ENCODE data around the gene TULP1. TPM values are rescaled to one million over a fixed set of nuclear protein-coding genes. Genes with fewer than 3 reads are reported as not detected.
A peak's percentile ranks its signal among the peaks of the same experiment; 100 is the strongest.

The TULP1 gene
- total and polyA plus RNA-seq, 4 donors = not detected

DNA sequence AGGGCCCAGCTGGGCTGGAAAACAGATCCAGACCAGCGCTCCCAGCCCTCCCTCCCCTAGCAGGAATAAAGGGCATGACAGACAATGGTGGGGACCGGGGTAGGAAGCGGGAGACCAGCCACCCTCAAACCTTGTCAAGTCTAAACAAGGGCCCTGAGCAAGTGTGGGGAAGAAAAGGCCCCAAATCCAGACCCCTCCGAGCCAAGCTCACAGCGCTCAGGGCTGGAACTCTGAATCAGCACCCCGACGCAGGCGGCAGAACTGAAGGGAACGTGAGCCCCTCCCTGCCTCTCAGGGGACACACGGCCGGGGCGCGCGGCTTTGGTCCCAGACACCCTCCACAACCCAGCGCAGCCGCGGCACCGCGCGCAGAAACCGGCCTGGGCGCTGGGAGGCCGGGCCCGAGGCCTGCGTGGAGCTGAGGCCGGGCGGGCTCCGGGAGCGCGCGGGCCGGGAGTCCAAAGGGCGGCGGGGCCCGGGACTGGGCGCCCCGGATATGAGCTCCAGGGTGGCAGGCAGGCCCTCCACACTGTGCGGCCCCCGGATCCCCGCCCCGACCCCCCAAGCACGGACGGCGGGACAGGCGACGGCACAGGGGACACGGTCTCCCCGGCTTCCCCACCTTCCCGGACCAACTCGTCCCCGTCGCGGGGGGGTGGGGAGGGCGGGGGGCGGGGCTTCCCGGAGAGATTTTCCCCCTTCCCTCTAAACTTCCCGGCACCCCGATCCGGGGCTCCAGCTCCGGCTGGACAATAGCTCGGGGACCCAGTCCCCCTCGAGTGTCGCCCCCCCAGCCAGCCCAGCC lies 16.5 kb downstream of the TULP1 start:
- Histone ChIP-seq H3K9ac (ENCODE audit: low read depth in 1 of 2, low read length in 2 of 2) (peak overlapping the region; percentile 23 to 40), H3K36me3 (ENCODE audit: control insufficient read depth in 4 of 4, insufficient read depth in 3 of 4, low read depth in 1 of 4, low read length in 3 of 4) (no peaks in the 10 kb centered on the region), H3K4me1 (ENCODE audit: control insufficient read depth in 4 of 4, insufficient read depth in 4 of 4, low read length in 3 of 4) (peaks cover 9 to 32% (median 17%) of the 10 kb centered on the region in 4 donors), H3K4me3 (ENCODE audit: low read depth in 1 of 3, low read length in 3 of 3) (peak overlapping the region; percentile 44 to 88 (median 65)), H3K9me3 (ENCODE audit: control insufficient read depth in 4 of 4, low read length in 3 of 4) (no peaks in the 10 kb centered on the region), H3K27ac (ENCODE audit: low read depth in 1 of 2, low read length in 2 of 2) (peak overlapping the region; percentile 28 to 81), H3K27me3 (ENCODE audit: control insufficient read depth in 4 of 4, insufficient read depth in 4 of 4, low read length in 3 of 4) (no peaks in the 10 kb centered on the region)
- peak; percentile 50 for DNase-seq (ENCODE audit: low spot score)
- 7% methylated on average over 63 of the region's 63 CpGs for WGBS
- TF ChIP-seq, protein P1, sequence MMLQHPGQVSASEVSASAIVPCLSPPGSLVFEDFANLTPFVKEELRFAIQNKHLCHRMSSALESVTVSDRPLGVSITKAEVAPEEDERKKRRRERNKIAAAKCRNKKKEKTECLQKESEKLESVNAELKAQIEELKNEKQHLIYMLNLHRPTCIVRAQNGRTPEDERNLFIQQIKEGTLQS (IDR thresholded peaks at IDR 0.05) = no peak
- no peak for TF ChIP-seq JUND (IDR thresholded peaks at IDR 0.05)
- TF ChIP-seq YY1 (IDR thresholded peaks at IDR 0.05) = no peak
- no peak for TF ChIP-seq EGR1 (IDR thresholded peaks at IDR 0.05; ENCODE audit: low read depth in 2 of 2)
- TF ChIP-seq FOXA1 (IDR thresholded peaks at IDR 0.05) = no peak
- no peak for TF ChIP-seq NR2F2 (IDR thresholded peaks at IDR 0.05)
- no peak for TF ChIP-seq HNF4A (conservative IDR thresholded peaks at IDR 0.05)
- TF ChIP-seq RAD21 (IDR thresholded peaks at IDR 0.05) = no peak
- TF ChIP-seq RXRA (IDR thresholded peaks at IDR 0.05) = no peak
- TF ChIP-seq, protein P2, sequence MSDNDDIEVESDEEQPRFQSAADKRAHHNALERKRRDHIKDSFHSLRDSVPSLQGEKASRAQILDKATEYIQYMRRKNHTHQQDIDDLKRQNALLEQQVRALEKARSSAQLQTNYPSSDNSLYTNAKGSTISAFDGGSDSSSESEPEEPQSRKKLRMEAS (IDR thresholded peaks at IDR 0.05) = no peak
- no peak for TF ChIP-seq SP1 (IDR thresholded peaks at IDR 0.05)
- TF ChIP-seq, protein P3, sequence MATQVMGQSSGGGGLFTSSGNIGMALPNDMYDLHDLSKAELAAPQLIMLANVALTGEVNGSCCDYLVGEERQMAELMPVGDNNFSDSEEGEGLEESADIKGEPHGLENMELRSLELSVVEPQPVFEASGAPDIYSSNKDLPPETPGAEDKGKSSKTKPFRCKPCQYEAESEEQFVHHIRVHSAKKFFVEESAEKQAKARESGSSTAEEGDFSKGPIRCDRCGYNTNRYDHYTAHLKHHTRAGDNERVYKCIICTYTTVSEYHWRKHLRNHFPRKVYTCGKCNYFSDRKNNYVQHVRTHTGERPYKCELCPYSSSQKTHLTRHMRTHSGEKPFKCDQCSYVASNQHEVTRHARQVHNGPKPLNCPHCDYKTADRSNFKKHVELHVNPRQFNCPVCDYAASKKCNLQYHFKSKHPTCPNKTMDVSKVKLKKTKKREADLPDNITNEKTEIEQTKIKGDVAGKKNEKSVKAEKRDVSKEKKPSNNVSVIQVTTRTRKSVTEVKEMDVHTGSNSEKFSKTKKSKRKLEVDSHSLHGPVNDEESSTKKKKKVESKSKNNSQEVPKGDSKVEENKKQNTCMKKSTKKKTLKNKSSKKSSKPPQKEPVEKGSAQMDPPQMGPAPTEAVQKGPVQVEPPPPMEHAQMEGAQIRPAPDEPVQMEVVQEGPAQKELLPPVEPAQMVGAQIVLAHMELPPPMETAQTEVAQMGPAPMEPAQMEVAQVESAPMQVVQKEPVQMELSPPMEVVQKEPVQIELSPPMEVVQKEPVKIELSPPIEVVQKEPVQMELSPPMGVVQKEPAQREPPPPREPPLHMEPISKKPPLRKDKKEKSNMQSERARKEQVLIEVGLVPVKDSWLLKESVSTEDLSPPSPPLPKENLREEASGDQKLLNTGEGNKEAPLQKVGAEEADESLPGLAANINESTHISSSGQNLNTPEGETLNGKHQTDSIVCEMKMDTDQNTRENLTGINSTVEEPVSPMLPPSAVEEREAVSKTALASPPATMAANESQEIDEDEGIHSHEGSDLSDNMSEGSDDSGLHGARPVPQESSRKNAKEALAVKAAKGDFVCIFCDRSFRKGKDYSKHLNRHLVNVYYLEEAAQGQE (IDR thresholded peaks at IDR 0.05) = no peak
- no peak for TF ChIP-seq TAF1 (conservative IDR thresholded peaks at IDR 0.05)
- TF ChIP-seq HNF4G (IDR thresholded peaks at IDR 0.05) = no peak
- no peak for TF ChIP-seq FOXA2 (IDR thresholded peaks at IDR 0.05)

DNA sequence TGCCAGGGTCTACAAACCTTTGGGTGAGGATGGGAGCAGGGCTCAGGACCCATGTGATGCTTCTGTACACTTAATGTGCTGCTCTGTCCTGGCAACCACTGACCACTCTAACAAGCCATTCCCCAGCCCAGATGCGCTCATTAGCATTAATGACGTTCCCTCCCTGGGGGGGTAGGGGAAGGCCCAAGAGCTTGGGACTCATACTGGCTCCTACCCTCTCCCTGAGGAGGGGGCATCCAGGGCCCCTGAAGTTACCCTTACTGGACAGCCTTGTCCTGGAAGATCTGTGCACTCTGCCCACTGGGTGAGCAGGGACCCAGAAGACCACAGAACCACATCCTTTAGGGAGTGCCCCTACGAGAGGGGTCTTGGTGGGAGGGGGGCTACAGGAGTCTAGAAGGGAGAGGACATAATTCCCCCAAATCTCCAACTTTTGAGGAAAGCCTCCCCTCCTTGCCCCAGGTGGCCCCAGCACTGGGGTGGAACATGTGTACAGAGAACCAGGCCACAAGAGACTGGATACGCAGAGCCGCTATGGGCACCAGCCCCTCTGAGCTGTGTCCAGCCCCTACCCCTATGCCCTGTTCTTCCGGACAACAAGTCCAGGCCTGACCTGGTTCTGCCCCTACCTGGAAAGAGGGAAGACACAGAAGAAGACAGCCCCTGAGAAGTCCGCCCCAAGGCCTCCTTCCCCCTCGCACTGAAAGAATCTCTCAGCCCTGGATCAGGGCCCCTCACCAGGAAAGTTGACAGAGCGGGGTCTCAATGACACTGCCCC lies 17.2 kb downstream of the TULP1 start:
- H3K9ac ChIP-seq (ENCODE audit: low read depth in 1 of 2, low read length in 2 of 2) = peak overlapping the region in 1 of 2 donors; percentile 40
- peaks cover 9 to 32% (median 17%) of the 10 kb centered on the region in 4 donors for H3K4me1 ChIP-seq (ENCODE audit: control insufficient read depth in 4 of 4, insufficient read depth in 4 of 4, low read length in 3 of 4)
- H3K4me3 ChIP-seq (ENCODE audit: low read depth in 1 of 3, low read length in 3 of 3) = peak overlapping the region; percentile 38 to 88 (median 65)
- 62% methylated on average over 9 of the region's 9 CpGs for WGBS
- no peaks in the 10 kb centered on the region for H3K36me3 ChIP-seq (ENCODE audit: control insufficient read depth in 4 of 4, insufficient read depth in 3 of 4, low read depth in 1 of 4, low read length in 3 of 4)
- DNase-seq (ENCODE audit: low spot score) = no peak
- no peaks in the 10 kb centered on the region for H3K9me3 ChIP-seq (ENCODE audit: control insufficient read depth in 4 of 4, low read length in 3 of 4)
- peak overlapping the region in 1 of 2 donors; percentile 81 for H3K27ac ChIP-seq (ENCODE audit: low read depth in 1 of 2, low read length in 2 of 2)
- no peaks in the 10 kb centered on the region for H3K27me3 ChIP-seq (ENCODE audit: control insufficient read depth in 4 of 4, insufficient read depth in 4 of 4, low read length in 3 of 4)
- TF ChIP-seq, protein P4, sequence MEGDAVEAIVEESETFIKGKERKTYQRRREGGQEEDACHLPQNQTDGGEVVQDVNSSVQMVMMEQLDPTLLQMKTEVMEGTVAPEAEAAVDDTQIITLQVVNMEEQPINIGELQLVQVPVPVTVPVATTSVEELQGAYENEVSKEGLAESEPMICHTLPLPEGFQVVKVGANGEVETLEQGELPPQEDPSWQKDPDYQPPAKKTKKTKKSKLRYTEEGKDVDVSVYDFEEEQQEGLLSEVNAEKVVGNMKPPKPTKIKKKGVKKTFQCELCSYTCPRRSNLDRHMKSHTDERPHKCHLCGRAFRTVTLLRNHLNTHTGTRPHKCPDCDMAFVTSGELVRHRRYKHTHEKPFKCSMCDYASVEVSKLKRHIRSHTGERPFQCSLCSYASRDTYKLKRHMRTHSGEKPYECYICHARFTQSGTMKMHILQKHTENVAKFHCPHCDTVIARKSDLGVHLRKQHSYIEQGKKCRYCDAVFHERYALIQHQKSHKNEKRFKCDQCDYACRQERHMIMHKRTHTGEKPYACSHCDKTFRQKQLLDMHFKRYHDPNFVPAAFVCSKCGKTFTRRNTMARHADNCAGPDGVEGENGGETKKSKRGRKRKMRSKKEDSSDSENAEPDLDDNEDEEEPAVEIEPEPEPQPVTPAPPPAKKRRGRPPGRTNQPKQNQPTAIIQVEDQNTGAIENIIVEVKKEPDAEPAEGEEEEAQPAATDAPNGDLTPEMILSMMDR (IDR thresholded peaks at IDR 0.05; ENCODE audit: low read depth, low read length, missing input control) = no peak
- TF ChIP-seq GABPA (IDR thresholded peaks at IDR 0.05 in 1 of 2, conservative IDR thresholded peaks at IDR 0.05 in 1 of 2) (no peak), FOXA1 (IDR thresholded peaks at IDR 0.05) (no peak), NR2F2 (IDR thresholded peaks at IDR 0.05) (no peak), EGR1 (IDR thresholded peaks at IDR 0.05; ENCODE audit: low read depth in 2 of 2) (no peak), JUND (IDR thresholded peaks at IDR 0.05) (no peak)
- TF ChIP-seq, protein P5, sequence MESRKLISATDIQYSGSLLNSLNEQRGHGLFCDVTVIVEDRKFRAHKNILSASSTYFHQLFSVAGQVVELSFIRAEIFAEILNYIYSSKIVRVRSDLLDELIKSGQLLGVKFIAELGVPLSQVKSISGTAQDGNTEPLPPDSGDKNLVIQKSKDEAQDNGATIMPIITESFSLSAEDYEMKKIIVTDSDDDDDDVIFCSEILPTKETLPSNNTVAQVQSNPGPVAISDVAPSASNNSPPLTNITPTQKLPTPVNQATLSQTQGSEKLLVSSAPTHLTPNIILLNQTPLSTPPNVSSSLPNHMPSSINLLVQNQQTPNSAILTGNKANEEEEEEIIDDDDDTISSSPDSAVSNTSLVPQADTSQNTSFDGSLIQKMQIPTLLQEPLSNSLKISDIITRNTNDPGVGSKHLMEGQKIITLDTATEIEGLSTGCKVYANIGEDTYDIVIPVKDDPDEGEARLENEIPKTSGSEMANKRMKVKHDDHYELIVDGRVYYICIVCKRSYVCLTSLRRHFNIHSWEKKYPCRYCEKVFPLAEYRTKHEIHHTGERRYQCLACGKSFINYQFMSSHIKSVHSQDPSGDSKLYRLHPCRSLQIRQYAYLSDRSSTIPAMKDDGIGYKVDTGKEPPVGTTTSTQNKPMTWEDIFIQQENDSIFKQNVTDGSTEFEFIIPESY (IDR thresholded peaks at IDR 0.05) = no peak
